Renal cortical epithelial cell (primary cell): Measurements from ENCODE around the gene KRTAP4-7. TPM values are rescaled to one million over a fixed set of nuclear protein-coding genes. Genes with fewer than 3 reads are reported as not detected.
"Not testable (repeated sequence)": the region's sequence is repeated elsewhere in the genome, so short reads cannot be mapped to it uniquely, and the experiment has no call there.

Experiments used
- DNase-seq: peaks from one replicate; pipeline ENCODE4 v3.0.0-alpha.2; 2011; ENCODE audit warnings: low read depth
- total RNA-seq: library from RNA; depleted of rRNA; stranded (reverse); fragments of >200 nt; gene quantifications from 2 replicates; pipeline ENCODE4 v1.2.3, GENCODE V29; 2014

KRTAP4-7 gene
- not detected in 2 replicates for total RNA-seq

DNA sequence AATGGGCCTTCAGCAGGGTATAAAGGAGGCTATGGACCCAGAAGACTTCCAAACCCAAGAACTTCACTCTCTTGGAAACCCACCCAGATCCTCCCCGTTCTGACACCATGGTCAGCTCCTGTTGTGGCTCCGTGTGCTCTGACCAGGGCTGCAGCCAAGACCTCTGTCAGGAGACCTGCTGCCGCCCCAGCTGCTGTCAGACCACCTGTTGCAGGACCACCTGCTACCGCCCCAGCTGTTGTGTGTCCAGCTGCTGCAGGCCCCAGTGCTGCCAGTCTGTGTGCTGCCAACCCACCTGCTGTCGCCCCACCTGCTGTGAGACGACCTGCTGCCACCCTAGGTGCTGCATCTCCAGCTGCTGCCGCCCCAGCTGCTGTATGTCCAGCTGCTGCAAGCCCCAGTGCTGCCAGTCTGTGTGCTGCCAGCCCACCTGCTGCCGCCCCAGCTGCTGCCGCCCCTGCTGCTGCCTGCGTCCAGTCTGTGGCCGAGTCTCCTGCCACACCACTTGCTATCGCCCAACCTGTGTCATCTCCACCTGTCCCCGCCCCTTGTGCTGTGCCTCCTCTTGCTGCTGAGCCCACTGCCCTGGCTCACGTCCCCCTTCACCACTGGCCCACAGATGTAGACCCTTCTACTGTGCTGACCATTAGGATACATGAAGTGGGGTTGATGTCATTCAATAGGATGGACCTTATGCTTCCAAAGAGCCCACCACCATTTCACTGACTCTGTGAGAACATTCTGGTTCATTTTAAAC is at the start of gene KRTAP4-7:
TSS of gene KRTAP4-7 (plus strand) at position 51 of the 757 bp plus-strand sequence. CDS start at position 108, 57 bp downstream.
- not testable (repeated sequence) for DNase-seq

DNA sequence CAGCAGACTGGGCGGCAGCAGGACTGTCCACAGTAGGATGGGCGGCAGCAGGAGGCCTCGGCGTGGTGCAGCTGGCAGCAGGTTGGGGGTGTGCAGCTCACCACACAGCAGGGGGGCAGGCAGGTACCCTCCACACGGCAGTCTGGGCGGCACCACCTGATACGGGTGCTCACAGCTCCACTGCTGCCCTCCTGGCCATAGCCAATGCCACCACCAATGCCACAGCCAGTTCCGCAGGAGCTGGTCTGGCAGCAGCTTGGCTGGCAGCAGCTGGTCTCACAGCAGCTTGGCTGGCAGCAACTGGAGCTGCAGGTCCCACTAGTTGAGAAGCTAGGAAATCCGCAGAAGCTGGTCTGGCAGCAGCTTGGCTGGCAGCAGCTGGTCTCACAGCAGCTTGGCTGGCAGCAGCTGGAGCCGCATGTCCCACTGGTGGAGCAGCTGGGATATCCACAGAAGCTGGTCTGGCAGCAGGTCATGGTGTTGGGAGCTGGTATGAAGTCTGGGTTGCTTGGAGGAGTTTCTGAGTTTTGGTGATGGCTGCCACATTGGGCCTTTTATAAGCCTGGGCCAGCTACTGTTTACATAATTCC is 49.5 kb upstream of the KRTAP4-7 start, which contains the start of gene KRTAP1-3:
TSS of gene KRTAP1-3 (minus strand) at position 529 of the 590 bp plus-strand sequence. CDS start at position 476, 53 bp downstream.
- DNase-seq, result not testable (repeated sequence)

DNA sequence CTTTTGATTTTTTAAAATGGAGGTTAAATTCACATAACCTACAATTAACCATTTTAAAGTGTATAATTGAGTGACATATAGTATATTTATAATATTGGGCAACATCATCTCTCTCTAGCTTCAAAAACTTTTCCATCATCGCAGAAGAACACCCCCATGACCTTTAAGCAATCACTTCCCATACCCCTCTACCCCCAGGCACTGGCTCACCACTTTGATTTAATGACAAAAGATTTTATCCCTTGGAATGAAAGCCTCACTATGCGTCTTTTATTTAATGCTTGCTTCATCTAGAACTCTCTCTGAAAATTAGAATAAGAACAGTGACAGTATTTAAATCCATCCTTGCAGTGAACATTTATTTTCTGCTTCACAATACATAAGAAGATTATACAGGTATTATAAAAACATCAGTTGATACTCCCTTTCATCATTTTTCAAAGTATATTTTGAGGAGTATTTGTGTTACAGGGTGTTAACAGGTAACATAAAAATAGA is 46.0 kb upstream of the KRTAP4-7 start:
- DNase-seq, result no peak

DNA sequence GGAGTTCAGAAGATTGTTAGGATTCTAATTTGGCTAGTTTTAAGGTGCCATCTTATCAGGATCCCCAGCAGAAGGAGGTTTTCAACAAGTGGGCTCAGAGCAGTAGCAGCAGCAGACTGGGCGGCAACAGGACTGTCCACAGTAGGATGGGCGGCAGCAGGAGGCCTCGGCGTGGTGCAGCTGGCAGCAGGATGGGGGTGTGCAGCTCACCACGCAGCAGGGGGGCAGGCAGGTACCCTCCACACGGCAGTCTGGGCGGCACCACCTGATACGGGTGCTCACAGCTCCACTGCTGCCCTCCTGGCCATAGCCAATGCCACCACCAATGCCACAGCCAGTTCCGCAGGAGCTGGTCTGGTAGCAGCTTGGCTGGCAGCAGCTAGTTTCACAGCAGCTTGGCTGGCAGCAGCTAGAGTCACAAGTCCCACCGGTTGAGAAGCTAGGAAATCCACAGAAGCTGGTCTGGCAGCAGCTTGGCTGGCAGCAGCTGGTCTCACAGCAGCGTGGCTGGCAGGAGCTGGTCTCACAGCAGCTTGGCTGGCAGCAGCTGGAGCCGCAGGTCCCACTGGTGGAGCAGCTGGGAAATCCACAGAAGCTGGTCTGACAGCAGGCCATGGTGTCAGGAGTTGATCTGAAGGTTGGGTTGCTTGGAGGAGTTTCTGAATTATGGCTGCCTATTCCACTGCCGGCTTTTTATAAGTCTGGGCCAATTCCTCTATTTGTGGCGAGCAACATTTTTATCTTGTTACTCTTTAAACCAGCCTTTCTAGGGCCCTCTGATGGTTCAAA is 43.0 kb upstream of the KRTAP4-7 start, which contains the start of gene KRTAP1-1:
TSS of gene KRTAP1-1 (minus strand) at position 668 of the 789 bp plus-strand sequence. CDS start at position 615, 53 bp downstream.
- DNase-seq, result not testable (repeated sequence)

DNA sequence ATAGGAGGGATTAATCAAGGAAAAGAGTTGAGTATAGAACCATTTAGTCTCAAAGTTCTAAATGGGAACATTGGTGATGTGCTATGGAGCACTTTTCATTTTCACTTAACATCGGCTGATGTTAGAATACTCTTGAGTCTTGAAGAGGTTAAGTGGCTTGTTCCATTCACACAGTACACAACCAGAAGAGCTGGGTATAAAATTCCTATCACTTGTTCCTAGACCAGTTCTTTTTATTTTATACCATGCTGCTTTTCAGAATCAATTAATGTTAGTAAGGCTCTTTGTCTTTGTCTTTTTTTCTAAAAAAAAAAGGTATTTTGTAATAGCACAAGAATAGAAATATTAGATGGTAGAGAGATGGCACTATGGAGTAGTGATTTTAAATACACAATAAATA is 41.0 kb upstream of the KRTAP4-7 start:
- DNase-seq, result no peak

DNA sequence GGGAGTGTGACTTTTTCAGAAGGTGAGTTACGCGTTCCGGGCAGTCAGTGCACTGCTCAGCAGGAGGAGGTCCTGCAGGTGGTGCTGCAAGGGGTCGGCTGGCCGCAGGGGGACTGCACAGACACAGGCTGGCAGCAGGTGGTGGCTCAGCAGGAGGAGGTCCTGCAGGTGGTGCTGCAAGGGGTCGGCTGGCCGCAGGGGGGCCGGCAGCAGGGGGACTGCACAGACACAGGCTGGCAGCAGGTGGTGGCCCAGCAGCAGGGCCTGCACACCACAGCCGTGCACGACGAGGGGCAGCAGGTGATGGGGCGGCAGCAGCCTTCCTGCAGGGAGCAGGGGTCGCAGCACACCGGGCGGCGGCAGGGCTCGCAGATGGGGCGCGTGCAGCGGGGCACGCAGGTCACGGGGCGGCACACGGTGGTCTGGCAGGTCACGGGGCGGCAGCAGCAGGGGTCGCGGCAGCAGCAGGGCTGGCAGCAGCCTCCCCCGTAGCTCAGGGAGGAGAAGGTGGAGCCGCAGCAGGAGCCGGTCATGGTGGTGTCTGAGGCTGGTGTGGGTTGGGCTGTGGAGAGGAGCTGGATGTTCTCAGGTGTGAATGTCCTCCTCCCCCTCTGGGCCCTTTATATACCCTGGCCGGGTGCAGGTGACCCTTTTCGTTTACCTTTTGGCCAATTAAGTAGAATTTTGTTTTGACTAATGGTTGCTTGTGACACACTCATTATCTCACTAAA is 37.0 kb upstream of the KRTAP4-7 start, which contains the start of gene KRTAP2-1:
TSS of gene KRTAP2-1 (minus strand) at position 582 of the 731 bp plus-strand sequence. CDS start at position 533, 49 bp downstream.
- DNase-seq, result not testable (repeated sequence)

DNA sequence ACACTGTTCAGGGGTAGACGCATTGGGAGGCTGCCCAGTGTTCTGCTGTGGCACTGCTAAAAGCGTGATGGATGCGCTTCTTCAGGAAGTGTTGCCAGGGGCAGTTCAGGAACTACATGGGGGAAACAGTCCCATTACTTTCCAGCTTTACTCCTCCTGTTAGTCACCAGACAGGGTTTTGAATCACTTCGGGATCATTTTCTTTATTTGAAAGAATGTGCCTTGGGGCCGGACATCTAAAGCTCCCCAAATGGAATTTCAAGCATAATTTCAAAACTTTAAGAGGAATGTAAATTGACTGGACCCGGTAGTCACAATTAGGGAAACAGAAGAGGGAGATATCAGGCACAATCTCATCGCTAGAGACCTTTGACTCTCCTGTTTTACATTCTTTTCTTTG is 35.5 kb upstream of the KRTAP4-7 start:
- no peak for DNase-seq

DNA sequence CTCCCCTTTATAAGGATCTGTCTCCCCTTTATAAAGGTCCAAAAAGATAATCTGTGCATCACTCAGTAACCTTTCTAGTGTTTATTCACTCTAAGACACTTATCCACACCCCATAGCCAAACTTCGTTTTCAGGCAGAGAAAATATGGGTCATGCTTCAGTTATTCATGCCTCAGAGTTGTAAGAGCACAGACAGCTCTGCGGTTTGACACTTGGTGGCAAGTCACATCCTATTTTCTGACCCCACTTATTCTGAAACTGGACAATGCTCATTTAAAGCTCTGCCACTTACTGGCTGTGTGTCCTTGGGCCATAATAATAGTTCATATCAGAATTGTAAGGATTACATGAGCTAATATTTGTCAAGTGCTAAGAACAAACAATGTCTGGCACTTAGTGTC is 34.8 kb upstream of the KRTAP4-7 start:
- peak; percentile 49 for DNase-seq

DNA sequence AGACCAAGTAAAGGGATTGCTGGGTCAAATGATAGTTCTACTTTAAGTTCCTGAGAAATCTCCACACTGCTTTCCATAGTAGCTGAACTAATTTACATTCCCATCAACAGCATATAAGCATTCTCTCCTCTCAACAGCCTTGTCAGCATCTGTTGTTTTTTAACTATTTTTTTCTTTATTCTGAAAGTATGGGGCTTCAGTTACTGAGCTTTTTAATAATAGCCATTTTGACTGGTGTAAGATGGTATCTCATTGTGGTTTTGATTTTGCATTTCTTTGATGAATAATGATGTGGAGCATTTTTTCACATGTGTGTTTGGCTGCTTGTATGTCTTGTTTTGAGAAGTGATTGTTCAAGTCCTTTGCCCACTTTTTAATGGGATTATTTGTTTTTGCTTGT is 31.4 kb upstream of the KRTAP4-7 start:
- DNase-seq, result no peak

DNA sequence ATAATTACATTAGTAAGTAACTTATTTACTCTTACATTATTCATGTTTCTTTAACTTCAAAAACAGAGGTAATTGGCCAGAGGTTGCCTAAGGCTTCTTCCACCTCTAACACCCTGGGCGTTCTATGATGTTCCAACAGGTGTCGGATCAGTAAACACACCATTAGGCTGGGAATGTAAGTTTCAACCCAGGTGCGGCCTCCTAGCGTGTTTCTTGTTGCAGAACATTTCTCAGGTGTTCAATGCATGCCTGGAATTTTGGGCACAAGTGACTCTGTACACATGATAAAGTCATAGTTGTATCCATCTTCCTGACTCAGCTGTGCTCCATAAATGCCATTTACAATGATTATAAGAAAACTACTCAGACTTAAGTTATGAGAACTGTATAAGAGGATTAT is 29.9 kb upstream of the KRTAP4-7 start:
- DNase-seq, result peak; percentile 54

DNA sequence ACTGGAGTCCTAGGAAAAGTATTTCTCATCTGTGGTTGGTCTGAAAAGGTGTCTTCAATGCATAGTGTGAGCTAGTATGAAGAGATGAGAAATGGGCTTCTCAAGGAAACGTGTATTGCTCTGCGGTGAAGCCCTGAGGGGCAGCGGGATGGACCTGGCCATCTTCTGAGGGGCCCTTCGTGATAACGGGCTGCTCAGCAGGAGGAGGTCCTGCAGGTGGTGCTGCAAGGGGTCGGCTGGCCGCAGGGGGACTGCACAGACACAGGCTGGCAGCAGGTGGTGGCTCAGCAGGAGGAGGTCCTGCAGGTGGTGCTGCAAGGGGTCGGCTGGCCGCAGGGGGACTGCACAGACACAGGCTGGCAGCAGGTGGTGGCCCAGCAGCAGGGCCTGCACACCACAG is 29.4 kb upstream of the KRTAP4-7 start:
- DNase-seq, result not testable (repeated sequence)

DNA sequence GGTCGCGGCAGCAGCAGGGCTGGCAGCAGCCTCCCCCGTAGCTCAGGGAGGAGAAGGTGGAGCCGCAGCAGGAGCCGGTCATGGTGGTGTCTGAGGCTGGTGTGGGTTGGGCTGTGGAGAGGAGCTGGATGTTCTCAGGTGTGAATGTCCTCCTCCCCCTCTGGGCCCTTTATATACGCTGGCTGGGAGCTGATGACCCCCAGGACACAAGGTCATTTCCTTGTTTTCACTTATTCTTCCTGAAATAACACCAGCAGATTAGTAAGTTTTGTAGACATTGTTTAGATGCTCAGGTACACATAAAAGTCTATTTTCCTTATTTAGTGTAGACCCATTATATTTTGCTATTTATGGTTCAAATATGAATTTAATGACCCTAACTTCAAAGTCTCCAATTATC is 28.8 kb upstream of the KRTAP4-7 start, which contains the start of gene KRTAP2-2:
TSS of gene KRTAP2-2 (minus strand) at position 101 of the 400 bp plus-strand sequence. CDS start at position 82, 19 bp downstream.
- not testable (repeated sequence) for DNase-seq

DNA sequence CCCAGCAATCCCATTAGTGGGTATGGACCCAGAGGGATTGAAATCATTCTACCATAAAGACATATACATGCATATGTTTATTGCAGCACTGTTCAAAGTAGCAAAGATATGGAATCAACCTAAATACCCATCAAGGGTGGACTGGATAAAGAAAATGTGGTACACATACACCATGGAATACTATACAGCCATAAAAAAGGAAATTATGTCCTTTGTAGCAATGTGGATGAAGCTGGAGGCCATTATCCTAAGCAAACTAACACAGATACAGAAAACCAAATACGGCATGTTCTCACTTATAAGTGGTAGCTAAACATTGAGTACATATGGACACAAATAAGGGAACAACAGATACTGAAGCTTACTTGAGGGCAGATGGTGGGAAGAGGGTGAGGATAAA is 26.4 kb upstream of the KRTAP4-7 start:
- no peak for DNase-seq

DNA sequence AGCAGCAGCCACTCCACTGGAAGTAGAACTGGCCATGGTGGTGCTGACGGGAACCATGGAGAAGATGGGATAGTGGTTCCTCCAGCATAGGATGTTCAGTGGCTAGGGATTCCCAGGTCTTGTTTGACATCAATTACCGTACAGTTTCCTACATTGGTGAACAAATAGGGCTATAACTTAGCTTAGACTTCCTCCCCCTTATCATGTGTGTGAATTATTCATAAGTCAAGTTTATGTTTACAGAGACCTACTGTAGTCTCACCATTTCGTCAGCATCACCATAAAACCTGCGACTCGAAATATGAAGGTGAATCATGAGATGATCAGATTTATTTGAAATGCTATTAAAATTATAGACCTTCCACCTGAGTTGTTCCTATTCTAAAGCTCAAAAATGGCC is 25.2 kb upstream of the KRTAP4-7 start:
- DNase-seq, result no peak

DNA sequence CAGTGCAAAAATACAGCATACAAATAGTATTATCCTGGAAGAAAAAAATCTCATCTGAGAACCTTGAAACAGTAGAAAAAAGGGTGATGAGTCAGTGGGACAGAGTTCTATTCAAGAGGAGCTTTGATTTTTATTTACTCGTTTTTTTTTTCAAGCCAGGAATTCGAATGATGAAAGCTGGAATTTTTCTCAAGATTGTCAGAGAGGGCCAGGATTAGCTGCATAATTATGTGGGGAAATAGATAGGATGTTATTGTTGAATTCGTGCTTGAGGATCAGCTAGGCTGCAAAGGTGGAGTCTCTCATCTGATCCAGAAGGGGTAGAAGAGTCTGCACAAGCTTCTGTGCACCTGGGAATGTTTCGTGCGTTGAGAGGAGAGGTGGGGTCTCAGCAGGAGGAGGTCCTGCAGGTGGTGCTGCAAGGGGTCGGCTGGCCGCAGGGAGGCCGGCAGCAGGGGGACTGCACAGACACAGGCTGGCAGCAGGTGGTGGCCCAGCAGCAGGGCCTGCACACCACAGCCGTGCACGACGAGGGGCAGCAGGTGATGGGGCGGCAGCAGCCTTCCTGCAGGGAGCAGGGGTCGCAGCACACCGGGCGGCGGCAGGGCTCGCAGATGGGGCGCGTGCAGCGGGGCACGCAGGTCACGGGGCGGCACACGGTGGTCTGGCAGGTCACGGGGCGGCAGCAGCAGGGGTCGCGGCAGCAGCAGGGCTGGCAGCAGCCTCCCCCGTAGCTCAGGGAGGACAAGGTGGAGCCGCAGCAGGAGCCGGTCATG is 24.5 kb upstream of the KRTAP4-7 start:
- DNase-seq, result peak; percentile 88

DNA sequence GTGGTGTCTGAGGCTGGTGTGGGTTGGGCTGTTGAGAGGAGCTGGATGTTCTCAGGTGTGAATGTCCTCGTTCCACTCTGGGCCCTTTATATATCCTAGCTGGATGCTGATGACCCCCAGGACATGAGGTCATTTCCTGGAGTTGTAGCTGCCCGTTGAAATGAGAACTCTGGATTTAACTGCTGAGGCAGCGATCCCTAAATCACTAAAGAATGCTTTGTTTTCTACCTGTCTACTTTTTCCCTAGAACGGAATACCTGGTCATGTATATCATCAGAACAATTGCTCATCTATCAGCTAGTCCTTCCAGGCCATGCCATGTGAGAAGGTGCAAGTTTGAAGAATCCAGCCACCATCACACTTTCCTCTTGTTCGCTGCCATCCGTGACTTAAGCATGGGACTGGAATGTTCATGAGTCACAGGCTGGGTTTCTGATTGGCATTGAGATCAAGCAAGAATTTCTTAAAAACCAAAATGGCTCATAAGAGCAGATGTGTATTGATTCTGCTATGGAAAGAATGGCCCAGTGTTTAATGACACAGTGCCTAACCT is 23.8 kb upstream of the KRTAP4-7 start, which contains the start of gene KRTAP2-3:
TSS of gene KRTAP2-3 (minus strand) at position 63 of the 553 bp plus-strand sequence. CDS start 64 bp downstream, outside the sequence.
- peak; percentile 99 for DNase-seq

DNA sequence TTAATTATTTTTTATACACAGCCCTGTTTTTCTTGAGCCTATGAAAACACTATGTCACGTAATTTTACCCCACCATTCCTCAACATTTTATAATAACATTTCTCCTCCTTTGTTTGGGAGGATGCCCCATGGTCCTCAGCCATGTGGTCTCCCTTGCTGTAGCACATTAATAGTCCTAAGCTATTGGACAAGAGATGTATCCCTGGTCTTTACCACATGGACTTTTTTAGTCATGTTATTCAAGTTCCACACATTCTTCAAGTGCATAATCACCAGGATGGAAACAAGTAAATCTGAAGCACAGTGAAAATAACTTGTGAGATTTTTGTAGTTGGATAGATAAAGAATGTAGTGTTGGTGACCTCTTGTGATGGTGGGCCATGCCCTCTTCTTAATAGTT is 22.0 kb upstream of the KRTAP4-7 start:
- peak; percentile 97 for DNase-seq

DNA sequence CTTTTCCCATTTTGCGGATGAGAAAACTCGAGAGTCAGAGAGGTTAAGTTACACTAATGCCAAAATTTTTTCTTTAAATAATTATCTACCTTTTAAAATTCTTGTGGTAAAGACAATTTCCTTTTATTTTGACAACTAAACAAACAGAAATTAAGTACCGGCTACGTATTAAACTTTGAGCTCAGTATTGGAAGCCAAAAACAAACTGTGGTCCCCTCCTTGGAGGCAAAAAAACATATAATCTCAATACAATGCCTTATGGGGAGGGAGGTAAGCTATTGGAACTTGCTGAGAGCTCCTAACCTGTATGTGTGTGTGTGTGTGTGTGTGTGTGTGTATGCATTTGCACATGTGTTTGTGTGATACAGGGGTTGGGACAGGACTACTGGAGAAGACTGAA is 20.5 kb upstream of the KRTAP4-7 start:
- no peak for DNase-seq

DNA sequence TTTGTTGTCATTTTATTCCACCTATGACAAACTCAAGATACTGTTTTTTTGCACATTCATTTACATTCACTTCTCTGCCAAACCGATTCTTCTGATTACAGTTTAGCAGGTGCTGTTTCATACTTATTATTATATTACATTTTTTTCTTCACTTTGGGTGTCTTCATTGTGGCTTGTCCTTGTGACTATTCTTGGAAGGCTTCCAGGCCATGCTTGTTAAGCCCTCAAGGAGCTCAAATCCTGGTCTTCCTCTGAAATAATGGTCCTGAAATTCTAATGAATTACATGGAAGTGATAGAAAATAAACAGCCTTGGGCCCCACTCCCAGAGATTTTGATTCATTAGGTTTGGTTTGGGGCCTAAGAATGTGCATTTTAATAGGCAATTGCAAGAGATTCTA is 19.6 kb upstream of the KRTAP4-7 start:
- no peak for DNase-seq
